OCI-LY7 (cell line): ENCODE results near the gene VTI1A. TPM values are rescaled to one million over a fixed set of nuclear protein-coding genes. Genes with fewer than 3 reads are reported as not detected.

Experiments used
- BruUV-seq: library from RNA; stranded (reverse); fragments of 400-500 nt; replicated peaks from 2 replicates; lab custom pipeline; 2021; lab: Mats Ljungman, UMichigan
- CTCF ChIA-PET: fragments of 300-600 bp; sonication (Branson Sonifier 250); formaldehyde crosslinking; loops from one replicate; lab custom pipeline; 2022; ENCODE audit warnings: antibody characterized with exemption; ENCODE audit not compliant: unreplicated experiment; lab: Charles Lee
- POLR2A ChIA-PET: fragments of 300-600 bp; sonication (Branson Sonifier 250); formaldehyde crosslinking; loops from one replicate; lab custom pipeline; 2022; ENCODE audit warnings: antibody characterized with exemption; lab: Charles Lee
- DNase-seq: peaks from one replicate; pipeline ENCODE4 v3.0.0-alpha.2; 2015; ENCODE audit warnings: low spot score
- H2AFZ ChIP-seq: fragments of 200-600 bp; sonication (generic), shearing (Covaris generic); 2 replicates; pipeline ENCODE4 v1.6.1; 2014; ENCODE audit warnings: mild to moderate bottlenecking, antibody characterized with exemption, low read length, moderate library complexity
- H3K27ac ChIP-seq: fragments of 200-600 bp; sonication (generic); 2 replicates; pipeline ENCODE4 v1.5.1; 2014; ENCODE audit warnings: mixed run types, low read depth, mild to moderate bottlenecking, moderate library complexity, low read length, inconsistent platforms; ENCODE audit not compliant: poor library complexity, severe bottlenecking
- H3K36me3 ChIP-seq: fragments of 200-600 bp; sonication (generic); 2 replicates; pipeline ENCODE4 v1.6.1; 2014; ENCODE audit warnings: mild to moderate bottlenecking, antibody characterized with exemption, low read length, moderate library complexity, mixed read lengths; ENCODE audit not compliant: insufficient read depth
- H3K4me1 ChIP-seq: fragments of 200-600 bp; sonication (generic); 2 replicates; pipeline ENCODE4 v1.5.1; 2014; ENCODE audit warnings: mild to moderate bottlenecking, low read length; ENCODE audit not compliant: insufficient read depth, poor library complexity, severe bottlenecking
- H3K4me2 ChIP-seq: fragments of 200-600 bp; sonication (generic); 2 replicates; pipeline ENCODE4 v1.6.1; 2014; ENCODE audit warnings: mild to moderate bottlenecking, low read length
- H3K4me3 ChIP-seq: fragments of 200-600 bp; sonication (generic); 2 replicates; pipeline ENCODE4 v1.5.1; 2014; ENCODE audit warnings: mild to moderate bottlenecking, low read depth, low read length; ENCODE audit not compliant: poor library complexity, severe bottlenecking
- H3K79me2 ChIP-seq: fragments of 200-600 bp; sonication (generic); 2 replicates; pipeline ENCODE4 v1.6.1; 2016; ENCODE audit warnings: low read depth, mild to moderate bottlenecking, low read length, moderate library complexity, mixed read lengths; ENCODE audit not compliant: insufficient read depth
- H3K9me2 ChIP-seq: fragments of 200-600 bp; sonication (generic); 2 replicates; pipeline ENCODE4 v1.6.1; 2016; ENCODE audit warnings: mild to moderate bottlenecking, low read length, mixed read lengths; ENCODE audit not compliant: insufficient read depth
- H3K9me3 ChIP-seq: fragments of 200-600 bp; sonication (generic); 2 replicates; pipeline ENCODE4 v1.6.1; 2014; ENCODE audit warnings: mild to moderate bottlenecking, mixed run types, low read length, mixed read lengths
- H4K20me1 ChIP-seq: fragments of 200-600 bp; sonication (generic); 2 replicates; pipeline ENCODE4 v1.6.1; 2014; ENCODE audit warnings: mild to moderate bottlenecking, antibody characterized with exemption, low read length, moderate library complexity, mixed read lengths; ENCODE audit not compliant: insufficient read depth
- EZH2phosphoT487 ChIP-seq: fragments of 200-600 bp; sonication (generic); IDR thresholded peaks from 2 replicates; pipeline ENCODE4 v1.6.1; 2018; ENCODE audit warnings: low read depth, borderline replicate concordance, mild to moderate bottlenecking, mixed run types, antibody characterized with exemption, low read length, moderate library complexity, mixed read lengths
- intact Hi-C: fragments of 100-400 bp; cut with micrococcal nuclease; formaldehyde crosslinking; loops from one replicate; pipeline ENCODE4 v1.10.0; 2022; ENCODE audit not compliant: unreplicated experiment
- total RNA-seq, 2 experiments: library from RNA; depleted of rRNA in 1 of 2; stranded (reverse); fragments of >200 nt in 1 of 2; shearing (Covaris generic) in 1 of 2; gene quantifications; 2 replicates each; pipeline ENCODE4 v1.2.3, GENCODE V29; 2014 to 2022
- TF ChIP-seq, protein P1 (sequence below): fragments of 200-600 bp; sonication (generic); conservative IDR thresholded peaks from 2 replicates; pipeline ENCODE4 v1.5.1; 2014; ENCODE audit warnings: mild to moderate bottlenecking, antibody characterized with exemption, low read length, moderate library complexity, mixed read lengths

VTI1A gene
- total RNA-seq, 2 experiments from 2014 or later: 39.4 to 45.2 TPM

DNA sequence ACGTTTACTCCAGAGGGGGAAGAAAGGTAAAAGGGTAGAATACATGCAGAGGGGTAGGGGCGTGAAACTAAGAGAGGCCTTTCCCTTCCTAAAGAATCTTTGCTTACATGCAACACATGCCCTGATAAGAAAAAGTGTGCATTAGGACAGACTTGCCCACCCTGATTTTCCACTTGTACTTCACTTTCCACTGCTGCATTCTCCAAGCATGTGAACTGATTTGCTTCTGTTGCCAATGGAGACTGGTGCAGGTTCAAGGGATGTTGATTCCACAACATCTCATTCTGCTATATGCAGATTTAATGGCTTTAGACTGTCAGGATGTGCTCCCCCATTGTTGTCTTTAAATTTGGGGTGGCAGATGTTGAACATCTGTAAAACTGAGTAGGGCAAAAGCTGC, 265.5 kb downstream of the VTI1A start:
- H2AFZ ChIP-seq: no peak overlapping the region
- 0 out of 2 replicates have a peak, but pooled peaks cover 3% of the 10 kb centered on the region for H4K20me1 ChIP-seq
- no peaks in the 10 kb centered on the region for H3K36me3 ChIP-seq
- no peaks in the 10 kb centered on the region for H3K9me2 ChIP-seq
- H3K27ac ChIP-seq: no peak overlapping the region
- TF ChIP-seq EZH2phosphoT487: no peak
- TF ChIP-seq, protein P1, sequence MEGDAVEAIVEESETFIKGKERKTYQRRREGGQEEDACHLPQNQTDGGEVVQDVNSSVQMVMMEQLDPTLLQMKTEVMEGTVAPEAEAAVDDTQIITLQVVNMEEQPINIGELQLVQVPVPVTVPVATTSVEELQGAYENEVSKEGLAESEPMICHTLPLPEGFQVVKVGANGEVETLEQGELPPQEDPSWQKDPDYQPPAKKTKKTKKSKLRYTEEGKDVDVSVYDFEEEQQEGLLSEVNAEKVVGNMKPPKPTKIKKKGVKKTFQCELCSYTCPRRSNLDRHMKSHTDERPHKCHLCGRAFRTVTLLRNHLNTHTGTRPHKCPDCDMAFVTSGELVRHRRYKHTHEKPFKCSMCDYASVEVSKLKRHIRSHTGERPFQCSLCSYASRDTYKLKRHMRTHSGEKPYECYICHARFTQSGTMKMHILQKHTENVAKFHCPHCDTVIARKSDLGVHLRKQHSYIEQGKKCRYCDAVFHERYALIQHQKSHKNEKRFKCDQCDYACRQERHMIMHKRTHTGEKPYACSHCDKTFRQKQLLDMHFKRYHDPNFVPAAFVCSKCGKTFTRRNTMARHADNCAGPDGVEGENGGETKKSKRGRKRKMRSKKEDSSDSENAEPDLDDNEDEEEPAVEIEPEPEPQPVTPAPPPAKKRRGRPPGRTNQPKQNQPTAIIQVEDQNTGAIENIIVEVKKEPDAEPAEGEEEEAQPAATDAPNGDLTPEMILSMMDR: no peak
- H3K9me3 ChIP-seq: no peaks in the 10 kb centered on the region
- POLR2A ChIA-PET: no interaction called here
- H3K4me3 ChIP-seq: no peak overlapping the region
- H3K4me2 ChIP-seq: no peak overlapping the region
- no peaks in the 10 kb centered on the region for H3K4me1 ChIP-seq
- DNase-seq: no peak
- intact Hi-C loops: no loop called here
- no peaks in the 10 kb centered on the region for H3K79me2 ChIP-seq
- CTCF ChIA-PET: no interaction called here
- no TSS peak for BruUV-seq

DNA sequence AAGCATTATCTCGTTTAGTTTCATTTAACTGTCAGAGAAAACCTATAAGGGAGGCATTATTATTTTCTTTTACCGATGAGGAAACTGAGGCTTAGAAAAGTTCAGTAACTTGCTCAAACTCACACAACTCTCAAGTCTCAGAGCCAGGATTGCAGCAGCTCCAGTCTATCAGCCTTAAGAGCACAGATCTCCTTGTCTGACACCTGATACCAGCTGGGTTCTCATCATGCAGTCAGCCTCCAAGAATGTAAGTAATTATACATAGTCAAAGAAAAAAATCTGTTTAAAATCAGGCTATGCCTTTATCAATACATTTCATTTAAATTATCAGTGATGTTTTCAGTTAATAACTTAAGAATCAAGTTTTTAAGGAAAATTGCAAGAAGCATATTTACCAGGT, 266.4 kb downstream of the VTI1A start:
- no peak for TF ChIP-seq EZH2phosphoT487
- TF ChIP-seq, protein P1: no peak
- ChIA-PET CTCF (no interaction called here), POLR2A (interaction anchor here (0.6 kb wide), 1 partner anchor 1035 kb away, joined by 3 read pairs; no protein-coding TSS in a partner anchor)
- no peak for DNase-seq
- H3K9me3 ChIP-seq: no peaks in the 10 kb centered on the region
- intact Hi-C loops: no loop called here
- no peaks in the 10 kb centered on the region for H3K79me2 ChIP-seq
- no peak overlapping the region for H3K27ac ChIP-seq
- no peak overlapping the region for H3K4me2 ChIP-seq
- no peaks in the 10 kb centered on the region for H4K20me1 ChIP-seq
- BruUV-seq: no TSS peak
- H3K36me3 ChIP-seq: no peaks in the 10 kb centered on the region
- no peak overlapping the region for H3K4me3 ChIP-seq
- no peaks in the 10 kb centered on the region for H3K9me2 ChIP-seq
- H3K4me1 ChIP-seq: no peaks in the 10 kb centered on the region
- H2AFZ ChIP-seq: no peak overlapping the region

DNA sequence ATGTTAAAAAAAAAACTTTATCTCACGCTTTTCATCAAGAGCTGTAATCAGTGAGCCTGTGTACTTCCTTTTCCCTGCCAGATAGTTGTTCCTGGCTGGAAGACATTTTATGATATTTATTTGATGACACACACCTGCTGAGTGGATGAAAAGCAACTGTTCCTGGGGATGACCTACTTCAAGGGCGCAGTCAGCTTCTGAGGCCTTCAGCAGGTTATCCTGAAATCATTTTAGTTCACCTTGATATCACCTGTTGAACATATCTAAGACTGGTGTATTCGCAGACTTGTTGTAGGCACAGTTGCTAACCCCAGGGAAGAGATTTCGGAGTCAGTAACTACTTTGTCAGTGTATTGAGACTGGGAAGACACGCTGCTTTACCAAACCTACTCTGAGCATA, 268.6 kb downstream of the VTI1A start:
- Histone ChIP-seq H4K20me1 (no peaks in the 10 kb centered on the region), H3K9me2 (no peaks in the 10 kb centered on the region), H3K36me3 (no peaks in the 10 kb centered on the region), H3K4me3 (no peak overlapping the region), H3K79me2 (no peaks in the 10 kb centered on the region), H2AFZ (no peak overlapping the region), H3K27ac (no peak overlapping the region), H3K4me2 (no peak overlapping the region), H3K4me1 (no peaks in the 10 kb centered on the region), H3K9me3 (no peaks in the 10 kb centered on the region)
- intact Hi-C loops: no loop called here
- POLR2A ChIA-PET: no interaction called here
- TF ChIP-seq, protein P1: no peak
- TF ChIP-seq EZH2phosphoT487: no peak
- CTCF ChIA-PET: no interaction called here
- BruUV-seq: no TSS peak
- DNase-seq: no peak
